Mesothelial cell of epicardium (in vitro differentiated cells): ENCODE results near the gene PAM. TPM values are rescaled to one million over a fixed set of nuclear protein-coding genes. Genes with fewer than 3 reads are reported as not detected.

ENCODE experiments used
- DNase-seq, 2 experiments: peaks; one replicate each; pipeline ENCODE4 v3.0.0; 2021; ENCODE audit warnings: low spot score in 2 of 2; ENCODE audit not compliant: unreplicated experiment in 2 of 2
- H3K27ac Mint-ChIP-seq: 2 replicates; pipeline ENCODE4 v1.8.0; 2021; ENCODE audit warnings: mixed read lengths
- H3K27me3 Mint-ChIP-seq: 2 replicates; pipeline ENCODE4 v1.8.0; 2021; ENCODE audit warnings: low read depth, mixed read lengths
- H3K36me3 Mint-ChIP-seq: 2 replicates; pipeline ENCODE4 v1.8.0; 2021; ENCODE audit warnings: mixed read lengths
- H3K4me1 Mint-ChIP-seq: 2 replicates; pipeline ENCODE4 v1.8.0; 2021; ENCODE audit warnings: mixed read lengths
- H3K4me3 Mint-ChIP-seq: 2 replicates; pipeline ENCODE4 v1.8.0; 2021; ENCODE audit warnings: mild to moderate bottlenecking, moderate library complexity, mixed read lengths
- H3K9me3 Mint-ChIP-seq: 2 replicates; pipeline ENCODE4 v1.8.0; 2021; ENCODE audit warnings: mixed read lengths
- total RNA-seq: library from RNA; stranded (reverse); gene quantifications from 3 replicates; pipeline ENCODE4 v1.2.1, GENCODE V29; 2021
- TF ChIP-seq, protein P1 (sequence below): fragments of 200-600 bp; sonication (generic); IDR thresholded peaks from one replicate; pipeline ENCODE4 v1.5.0; 2021; ENCODE audit warnings: antibody characterized with exemption; ENCODE audit not compliant: unreplicated experiment

The PAM gene
- total RNA-seq, 1 donor from 2014 or later: 94.3 TPM

DNA sequence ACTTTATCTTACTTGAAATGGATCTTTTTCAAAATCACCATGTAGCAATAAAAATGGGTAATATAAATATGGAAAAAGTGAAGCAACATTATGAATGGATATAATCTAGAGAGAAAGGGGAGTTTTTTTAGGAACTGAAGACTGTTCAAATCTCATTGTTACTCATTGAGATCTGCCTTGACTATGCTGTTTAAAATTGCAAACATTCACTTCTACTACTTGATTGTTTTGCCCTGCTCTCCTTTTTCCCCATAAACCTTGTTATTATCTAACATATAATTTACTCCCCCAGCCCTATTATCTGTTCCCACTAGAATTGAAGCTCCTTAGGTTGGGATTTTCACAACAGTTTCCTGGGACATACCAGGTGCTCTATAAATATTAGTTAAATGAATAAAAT, 22.0 kb downstream of the PAM start:
- peaks cover 8% of the 10 kb centered on the region for H3K4me1 Mint-ChIP-seq
- TF ChIP-seq, protein P1, sequence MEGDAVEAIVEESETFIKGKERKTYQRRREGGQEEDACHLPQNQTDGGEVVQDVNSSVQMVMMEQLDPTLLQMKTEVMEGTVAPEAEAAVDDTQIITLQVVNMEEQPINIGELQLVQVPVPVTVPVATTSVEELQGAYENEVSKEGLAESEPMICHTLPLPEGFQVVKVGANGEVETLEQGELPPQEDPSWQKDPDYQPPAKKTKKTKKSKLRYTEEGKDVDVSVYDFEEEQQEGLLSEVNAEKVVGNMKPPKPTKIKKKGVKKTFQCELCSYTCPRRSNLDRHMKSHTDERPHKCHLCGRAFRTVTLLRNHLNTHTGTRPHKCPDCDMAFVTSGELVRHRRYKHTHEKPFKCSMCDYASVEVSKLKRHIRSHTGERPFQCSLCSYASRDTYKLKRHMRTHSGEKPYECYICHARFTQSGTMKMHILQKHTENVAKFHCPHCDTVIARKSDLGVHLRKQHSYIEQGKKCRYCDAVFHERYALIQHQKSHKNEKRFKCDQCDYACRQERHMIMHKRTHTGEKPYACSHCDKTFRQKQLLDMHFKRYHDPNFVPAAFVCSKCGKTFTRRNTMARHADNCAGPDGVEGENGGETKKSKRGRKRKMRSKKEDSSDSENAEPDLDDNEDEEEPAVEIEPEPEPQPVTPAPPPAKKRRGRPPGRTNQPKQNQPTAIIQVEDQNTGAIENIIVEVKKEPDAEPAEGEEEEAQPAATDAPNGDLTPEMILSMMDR: no peak
- DNase-seq: no peak
- H3K4me3 Mint-ChIP-seq: no peak overlapping the region
- H3K36me3 Mint-ChIP-seq: no peaks in the 10 kb centered on the region
- H3K27me3 Mint-ChIP-seq: no peaks in the 10 kb centered on the region
- no peak overlapping the region for H3K27ac Mint-ChIP-seq
- H3K9me3 Mint-ChIP-seq: peaks cover 17% of the 10 kb centered on the region

DNA sequence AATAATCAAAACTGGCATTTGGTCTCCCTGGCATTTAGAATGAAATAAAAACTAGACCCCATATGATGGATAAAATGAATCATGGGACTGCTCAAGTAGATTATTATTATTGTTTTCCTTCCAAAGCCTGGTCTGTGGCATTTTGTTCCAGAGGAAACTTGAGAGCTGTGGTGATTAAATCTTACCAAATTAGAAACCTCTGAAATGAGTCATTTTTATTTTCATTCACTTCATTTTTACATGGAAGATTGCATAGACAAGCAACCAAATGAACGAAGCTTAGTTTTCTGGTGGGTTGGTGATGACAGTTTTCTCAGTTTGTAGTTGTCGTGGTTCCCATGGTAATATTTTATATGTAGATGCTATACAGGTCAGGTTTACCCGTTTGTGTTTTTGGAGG, 23.4 kb downstream of the PAM start:
- no peaks in the 10 kb centered on the region for H3K27me3 Mint-ChIP-seq
- TF ChIP-seq, protein P1: no peak
- H3K27ac Mint-ChIP-seq: no peak overlapping the region
- peaks cover 17% of the 10 kb centered on the region for H3K9me3 Mint-ChIP-seq
- no peak for DNase-seq
- H3K4me1 Mint-ChIP-seq: peaks cover 8% of the 10 kb centered on the region
- no peak overlapping the region for H3K4me3 Mint-ChIP-seq
- no peaks in the 10 kb centered on the region for H3K36me3 Mint-ChIP-seq

DNA sequence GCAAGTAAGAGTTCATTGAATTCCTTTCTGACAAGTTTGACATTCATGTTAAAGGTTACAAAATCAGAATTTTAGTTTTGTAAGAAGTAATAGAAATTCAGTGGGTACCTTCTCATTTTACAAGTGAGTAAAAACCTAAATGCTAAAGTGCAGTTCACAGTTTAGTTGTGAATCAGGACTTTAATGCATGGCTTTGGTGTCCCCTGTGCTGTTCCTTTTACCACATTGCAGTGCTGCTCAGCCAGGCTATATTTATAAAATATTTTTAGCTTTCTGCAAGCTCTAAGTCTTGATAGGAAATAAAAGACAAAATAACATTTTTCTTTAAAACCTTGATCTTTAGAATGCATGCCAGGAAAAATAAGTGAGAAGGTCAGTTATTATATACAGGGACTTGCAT, 26.3 kb downstream of the PAM start:
- no peak for DNase-seq
- H3K36me3 Mint-ChIP-seq: peaks cover 5% of the 10 kb centered on the region
- peaks cover 8% of the 10 kb centered on the region for H3K4me1 Mint-ChIP-seq
- H3K27ac Mint-ChIP-seq: no peak overlapping the region
- H3K9me3 Mint-ChIP-seq: peaks cover 11% of the 10 kb centered on the region
- no peaks in the 10 kb centered on the region for H3K27me3 Mint-ChIP-seq
- TF ChIP-seq, protein P1: no peak
- no peak overlapping the region for H3K4me3 Mint-ChIP-seq

DNA sequence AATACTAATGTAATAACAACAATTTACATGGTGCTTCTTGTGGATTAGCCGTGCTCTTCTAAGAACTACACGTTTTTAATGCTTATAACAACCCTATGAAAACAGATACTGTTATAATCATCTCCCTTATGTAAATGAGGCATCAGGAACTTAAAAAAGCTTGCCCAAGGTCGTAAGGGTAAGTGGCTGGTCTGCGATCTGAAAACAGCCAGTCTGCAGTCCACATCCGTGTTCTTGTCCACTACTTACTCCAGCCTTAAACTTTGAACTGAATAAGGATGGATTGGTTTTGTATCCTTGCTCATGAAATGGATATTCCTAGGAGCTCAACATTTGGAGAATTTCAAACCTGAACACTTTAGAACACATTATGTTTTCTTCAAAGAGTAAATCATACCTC, 26.7 kb downstream of the PAM start:
- Mint-ChIP-seq H3K4me1 (peaks cover 8% of the 10 kb centered on the region), H3K36me3 (peaks cover 5% of the 10 kb centered on the region), H3K4me3 (no peak overlapping the region), H3K9me3 (peaks cover 11% of the 10 kb centered on the region), H3K27me3 (no peaks in the 10 kb centered on the region), H3K27ac (no peak overlapping the region)
- TF ChIP-seq, protein P1: no peak
- DNase-seq: no peak

DNA sequence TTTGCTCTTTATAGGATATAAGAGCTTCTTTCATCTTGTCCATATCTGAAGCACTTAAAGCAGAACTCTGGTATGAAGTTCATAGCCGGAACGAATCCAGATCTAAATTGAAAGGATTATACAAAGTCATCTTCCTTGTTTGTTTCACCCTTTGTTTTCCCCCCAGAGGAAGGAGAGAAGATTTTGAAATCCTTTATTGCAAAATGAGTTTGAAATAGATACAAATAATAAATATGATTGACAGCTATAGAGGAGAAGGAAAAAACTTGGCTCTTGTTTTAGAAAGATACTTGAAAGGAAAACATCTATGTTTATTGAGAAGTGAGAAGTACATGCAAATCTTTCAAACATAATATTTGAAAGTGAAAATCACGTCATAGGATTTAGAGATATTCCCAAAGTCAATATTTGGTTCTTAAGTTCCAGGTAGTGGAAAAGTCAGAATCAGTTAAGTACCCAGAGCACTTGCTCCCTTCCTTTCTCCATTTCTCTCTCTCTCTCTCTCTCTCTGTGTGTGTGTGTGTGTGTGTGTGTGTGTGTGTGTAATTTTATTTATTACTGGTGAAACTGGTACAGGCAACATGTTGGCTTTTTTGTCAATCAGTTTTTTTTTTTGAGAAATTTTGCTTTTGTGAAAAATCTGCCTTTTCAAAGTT, 27.2 kb downstream of the PAM start:
- Mint-ChIP-seq H3K27ac (no peak overlapping the region), H3K4me1 (peaks cover 8% of the 10 kb centered on the region), H3K36me3 (peaks cover 5% of the 10 kb centered on the region), H3K27me3 (no peaks in the 10 kb centered on the region), H3K9me3 (peaks cover 11% of the 10 kb centered on the region), H3K4me3 (no peak overlapping the region)
- no peak for DNase-seq
- TF ChIP-seq, protein P1: no peak

DNA sequence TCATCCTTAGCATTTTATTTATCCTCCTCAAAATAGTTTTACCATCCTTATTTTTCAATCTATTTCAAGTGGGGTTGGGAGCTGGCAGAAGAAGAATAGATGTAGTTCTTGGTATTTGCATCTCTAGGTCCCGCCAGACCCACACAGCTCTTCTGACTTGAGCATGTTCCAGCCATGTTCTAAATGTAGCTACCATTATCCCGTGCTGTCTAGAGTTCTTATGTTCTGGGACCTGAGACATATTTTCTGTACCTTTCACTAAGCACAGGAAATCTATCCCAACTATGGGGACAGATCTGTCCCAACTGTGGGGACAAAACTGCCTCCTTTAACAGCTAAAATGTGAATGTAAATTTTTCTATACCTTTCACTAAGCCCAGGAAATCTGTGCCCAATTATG, 32.0 kb downstream of the PAM start:
- Mint-ChIP-seq H3K27ac (no peak overlapping the region), H3K4me1 (peaks cover 18% of the 10 kb centered on the region), H3K36me3 (peaks cover 5% of the 10 kb centered on the region), H3K9me3 (peaks cover 11% of the 10 kb centered on the region), H3K27me3 (no peaks in the 10 kb centered on the region), H3K4me3 (no peak overlapping the region)
- DNase-seq: no peak
- TF ChIP-seq, protein P1: no peak
